Measurements from ENCODE around the gene KCNE5.
"Not testable (repeated sequence)": the region's sequence is repeated elsewhere in the genome, so short reads cannot be mapped to it uniquely, and the experiment has no call there.

Gene KCNE5

DNA sequence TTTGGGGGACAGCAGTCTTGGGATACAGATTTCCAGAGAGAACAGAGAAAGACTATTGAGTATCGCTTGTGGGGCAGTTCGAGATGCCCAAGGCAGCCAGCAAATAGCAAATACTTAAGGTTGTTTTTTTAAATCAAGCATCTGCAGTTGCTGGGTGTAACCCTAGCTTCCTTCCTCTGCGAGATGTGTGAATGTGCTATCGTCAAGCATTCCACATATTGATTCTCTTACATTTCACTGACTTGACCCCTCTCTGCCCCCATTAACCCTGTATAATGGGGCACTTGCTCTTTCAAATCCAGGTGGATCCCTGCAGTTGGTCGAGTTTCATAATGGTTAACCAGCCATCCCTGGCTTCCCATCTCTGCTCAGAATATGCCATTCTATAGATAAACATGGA lies 23.5 kb downstream of the KCNE5 start:
- no peak for DNase-seq

DNA sequence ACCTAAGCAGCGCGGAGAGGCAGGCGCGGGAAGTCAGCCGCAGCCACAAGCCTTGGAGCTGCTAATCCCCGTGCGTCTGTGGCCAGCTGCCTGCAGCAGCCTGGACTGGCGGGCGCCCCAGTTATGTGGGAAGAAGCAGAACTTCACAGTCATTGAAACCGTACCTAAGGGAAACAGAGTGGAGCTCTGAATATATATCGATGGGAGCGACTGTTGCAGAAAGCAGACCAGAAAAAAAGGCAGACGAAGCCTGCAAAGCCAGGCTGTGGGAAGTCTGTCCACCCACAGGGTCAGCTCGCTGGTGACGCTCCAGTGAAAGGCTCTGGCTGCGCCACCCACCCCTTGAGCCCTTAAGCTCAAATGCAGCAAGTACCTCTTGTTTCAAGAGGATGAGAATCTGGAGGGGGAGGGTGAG lies 24.7 kb downstream of the KCNE5 start:
- no peak for DNase-seq

DNA sequence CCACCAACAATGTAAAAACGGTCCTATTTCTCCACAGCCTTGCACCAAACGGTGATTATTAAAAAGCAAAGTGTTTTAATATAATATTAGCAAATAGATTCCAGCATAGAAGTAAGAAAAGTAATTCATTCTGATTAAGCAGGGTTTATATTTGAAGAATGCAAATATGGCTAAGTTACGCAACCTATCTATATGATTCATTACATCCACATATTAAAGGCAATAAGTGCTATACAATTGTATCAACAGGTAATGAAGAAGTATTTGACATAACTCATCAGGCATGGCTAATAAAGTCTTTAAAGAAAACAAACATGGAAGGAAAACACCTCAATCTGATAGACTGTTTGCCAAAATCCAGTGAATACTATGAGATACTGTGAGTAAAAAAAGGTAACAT lies 29.0 kb downstream of the KCNE5 start:
- no peak for DNase-seq

DNA sequence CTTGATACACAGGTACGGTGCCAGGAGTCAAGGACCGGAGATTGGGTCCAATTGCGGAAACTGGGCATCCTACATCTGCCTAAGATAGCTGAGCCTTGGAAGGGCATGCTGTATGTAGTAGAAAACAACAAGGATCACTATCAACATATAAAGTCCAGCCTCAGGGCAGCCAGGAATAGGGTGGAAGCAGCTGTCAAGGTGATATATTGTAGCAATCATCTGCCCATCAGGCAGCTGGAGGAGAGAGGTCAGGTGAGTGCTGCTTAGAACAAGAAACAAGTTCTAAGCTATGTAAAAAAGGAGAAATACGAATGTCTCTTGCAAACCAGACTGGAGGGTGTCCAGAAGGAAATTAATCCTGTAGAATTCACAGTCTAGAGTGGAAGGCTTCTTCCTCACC lies 34.8 kb downstream of the KCNE5 start:
- DNase-seq = no peak

DNA sequence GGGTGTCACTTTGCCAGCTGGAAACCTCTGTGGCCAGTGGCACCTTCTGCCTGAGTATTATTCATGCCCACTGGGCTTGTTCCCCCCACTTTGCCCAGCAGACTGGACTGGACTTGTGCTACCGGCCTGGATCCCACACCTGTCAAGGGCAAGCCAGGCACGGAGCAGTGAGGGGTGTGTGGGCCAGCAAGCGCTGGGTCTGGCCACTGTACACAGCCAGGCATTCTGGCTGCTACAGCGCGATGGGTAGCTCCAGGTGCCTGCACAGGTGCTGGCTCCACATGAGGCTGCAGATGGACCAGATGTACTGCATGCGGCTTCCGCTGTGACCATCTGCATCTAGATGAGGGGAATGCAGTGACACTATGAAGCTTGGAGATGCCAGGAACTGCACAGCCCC lies 39.5 kb downstream of the KCNE5 start:
- DNase-seq = no peak

DNA sequence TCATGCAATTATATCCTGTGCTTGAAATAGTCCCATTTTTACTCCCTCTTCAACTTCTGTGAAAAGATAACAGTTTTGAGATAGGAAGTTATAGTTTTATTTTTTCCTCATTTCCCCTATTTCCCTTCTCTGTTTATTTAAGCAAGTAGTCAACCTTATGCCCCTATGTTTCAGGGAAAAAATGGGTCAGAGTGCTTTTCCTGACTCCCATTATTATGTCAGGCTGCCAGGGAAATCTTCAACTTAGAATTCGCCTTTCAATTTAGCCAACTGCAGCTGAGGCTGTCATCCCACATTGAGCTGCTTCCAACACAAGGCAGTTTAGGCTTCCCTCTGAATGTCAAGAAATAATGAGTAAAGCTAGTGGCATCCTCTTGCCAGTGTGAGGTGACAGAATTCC lies 46.1 kb downstream of the KCNE5 start:
- DNase-seq = no peak

DNA sequence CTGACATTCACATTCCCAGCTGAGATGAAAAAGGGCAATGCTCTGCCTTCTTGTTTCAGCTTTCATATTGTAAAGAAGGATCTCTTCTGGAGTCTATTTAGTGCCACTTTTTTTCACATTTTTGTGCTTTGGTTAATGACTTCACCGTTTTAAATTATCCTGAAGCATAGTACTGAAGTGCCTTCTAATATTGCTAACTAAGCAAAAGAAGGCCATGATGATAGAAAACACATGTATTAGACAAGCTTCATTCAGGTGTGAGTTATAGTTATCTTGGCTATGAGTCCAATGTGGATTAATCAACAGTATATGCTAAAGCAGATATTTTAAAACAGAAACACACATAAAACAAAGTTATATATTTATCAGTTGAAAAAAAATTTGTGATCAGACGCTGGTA lies 47.9 kb downstream of the KCNE5 start:
- no peak for DNase-seq

DNA sequence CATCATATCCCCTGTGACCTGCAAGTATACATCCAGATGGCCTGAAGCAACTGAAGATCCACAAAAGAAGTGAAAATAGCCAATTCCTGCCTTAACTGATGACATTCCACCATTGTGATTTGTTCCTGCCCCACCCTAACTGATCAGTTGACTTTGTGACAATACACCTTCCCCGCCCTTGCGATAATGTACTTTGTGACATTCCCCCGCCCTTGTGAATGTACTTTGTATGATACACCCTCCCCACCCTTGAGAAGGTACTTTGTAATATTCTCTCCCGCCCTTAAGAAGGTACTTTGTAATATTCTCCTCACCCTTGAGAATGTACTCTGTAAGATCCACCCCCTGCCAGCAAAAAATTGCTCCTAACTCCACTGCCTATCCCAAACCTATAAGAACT lies 48.9 kb downstream of the KCNE5 start:
- not testable (repeated sequence) for DNase-seq
